Upper lobe of left lung (tissue), 6 donors: ENCODE measurements around the gene FXYD1. TPM values are rescaled to one million over a fixed set of nuclear protein-coding genes. Genes with fewer than 3 reads are reported as not detected.

Experiments
- ATAC-seq, 2 donors: fragments of 200-7000 bp; cut with Tn5 transposase; one replicate each; pipeline ENCODE4 v1.9.1; 2022; ENCODE audit warnings: mild to moderate bottlenecking in 2 of 2, moderate library complexity in 2 of 2; ENCODE audit not compliant: low FRiP score in 2 of 2
- DNase-seq, 2 donors: peaks; one replicate each; pipeline ENCODE4 v3.0.0-alpha.2; 2019 to 2020
- H3K27ac ChIP-seq, 4 donors: fragments of 200-600 bp; sonication (generic); one replicate each; pipeline ENCODE4 v1.5.1; 2016 to 2019
- H3K27me3 ChIP-seq, 4 donors: fragments of 200-600 bp; sonication (generic); one replicate each; pipeline ENCODE4 v1.5.1; 2017 to 2019
- H3K36me3 ChIP-seq, 4 donors: fragments of 200-600 bp; sonication (generic); one replicate each; pipeline ENCODE4 v1.5.1; 2016 to 2019
- H3K4me1 ChIP-seq, 4 donors: fragments of 200-600 bp; sonication (generic); one replicate each; pipeline ENCODE4 v1.5.1; 2018 to 2019
- H3K4me3 ChIP-seq, 4 donors: fragments of 200-600 bp; sonication (generic); one replicate each; pipeline ENCODE4 v1.5.1; 2017 to 2019; ENCODE audit warnings: mild to moderate bottlenecking in 2 of 4, moderate library complexity in 1 of 4
- H3K9me3 ChIP-seq, 4 donors: fragments of 200-600 bp; sonication (generic); one replicate each; pipeline ENCODE4 v1.5.1; 2018 to 2019
- CTCF ChIP-seq, 6 experiments: fragments of 450-650 bp in 4 of 6; fragments of 200-600 bp in 2 of 6; sonication (generic) in 2 of 6; IDR thresholded peaks; one replicate each; pipeline ENCODE4 v1.5.1; 2016 to 2019; ENCODE audit warnings: antibody characterized with exemption in 6 of 6
- EP300 ChIP-seq, 4 donors: sonication (generic); formaldehyde crosslinking; IDR thresholded peaks; one replicate each; pipeline ENCODE4 v1.5.1; 2017; ENCODE audit warnings: antibody characterized with exemption in 4 of 4, control low read depth in 2 of 4
- POLR2A ChIP-seq, 4 donors: fragments of 450-650 bp; IDR thresholded peaks; one replicate each; pipeline ENCODE4 v1.5.1; 2016 to 2017; ENCODE audit warnings: antibody characterized with exemption in 4 of 4, mild to moderate bottlenecking in 2 of 4
- POLR2AphosphoS5 ChIP-seq, 2 donors: sonication (generic); formaldehyde crosslinking; IDR thresholded peaks; one replicate each; pipeline ENCODE4 v1.5.1; 2017; ENCODE audit warnings: antibody characterized with exemption in 2 of 2
- WGBS, 2 donors: methylation state at CpG; one replicate each; pipeline ENCODE4 v1.1.5; 2017 to 2018; 5-methylcytosine and 5-hydroxymethylcytosine counted together
- total RNA-seq, 6 donors: library from RNA; depleted of rRNA in 4 of 6; stranded (reverse); fragments of >200 nt in 4 of 6; gene quantifications; one replicate each; pipeline versions ENCODE4 v1.1.0 to v1.2.1, GENCODE V29; 2016 to 2021
- donor health status: DM: no; HTN: no; CAD: no; lungs with moderate emphysema.
- donor health status: DM: no; HTN: yes; CAD: no; lungs with severe emphysema.

FXYD1 gene
- total RNA-seq, 6 donors from 2014 or later: 3.8 to 64.9 (median 25.2) TPM

GRCh38 chr19:35106898-35107541 is 31.6 kb upstream of the FXYD1 start:
- DNase-seq (no peak), ATAC-seq (no peak)
- no peaks in the 10 kb centered on the region for H3K36me3 ChIP-seq
- no peak overlapping the region for H3K27ac ChIP-seq
- no peaks in the 10 kb centered on the region for H3K9me3 ChIP-seq
- no peak overlapping the region for H3K4me3 ChIP-seq
- WGBS, 2 donors: 50 to 88% methylated on average over 1 to 2 of the region's 2 CpGs
- H3K4me1 ChIP-seq: peaks cover 0 to 7% (median 6%) of the 10 kb centered on the region in 4 donors
- TF ChIP-seq POLR2AphosphoS5 (IDR thresholded peaks at IDR 0.05): no peak
- TF ChIP-seq EP300 (IDR thresholded peaks at IDR 0.05): no peak
- no peak for TF ChIP-seq CTCF (IDR thresholded peaks at IDR 0.05)
- TF ChIP-seq POLR2A (IDR thresholded peaks at IDR 0.05): no peak
- no peaks in the 10 kb centered on the region for H3K27me3 ChIP-seq

GRCh38 chr19:35107545-35107944 is 31.1 kb upstream of the FXYD1 start:
- ATAC-seq: peak in 1 of 2 donors; percentile 33
- TF ChIP-seq POLR2A (IDR thresholded peaks at IDR 0.05) (no peak), POLR2AphosphoS5 (IDR thresholded peaks at IDR 0.05) (peak in 1 of 2 donors; percentile 13)
- no peaks in the 10 kb centered on the region for H3K36me3 ChIP-seq
- H3K4me3 ChIP-seq: no peak overlapping the region
- peak in 1 of 2 donors; percentile 59 for DNase-seq
- H3K27me3 ChIP-seq: no peaks in the 10 kb centered on the region
- 20 to 57% methylated on average over 1 to 5 of the region's 5 CpGs for WGBS, 2 donors
- H3K9me3 ChIP-seq: no peaks in the 10 kb centered on the region
- no peak overlapping the region for H3K27ac ChIP-seq
- H3K4me1 ChIP-seq: peaks cover 0 to 7% (median 6%) of the 10 kb centered on the region in 4 donors

GRCh38 chr19:35108730-35109129 is 29.9 kb upstream of the FXYD1 start:
- ATAC-seq: no peak
- no peak overlapping the region for H3K4me3 ChIP-seq

GRCh38 chr19:35109395-35110112 is 29.1 kb upstream of the FXYD1 start:
- Histone ChIP-seq H3K27me3 (no peaks in the 10 kb centered on the region), H3K9me3 (no peaks in the 10 kb centered on the region), H3K27ac (no peak overlapping the region), H3K4me1 (peaks cover 3 to 12% (median 11%) of the 10 kb centered on the region in 4 donors), H3K36me3 (no peaks in the 10 kb centered on the region), H3K4me3 (no peak overlapping the region)
- ATAC-seq (no peak), DNase-seq (peak in 1 of 2 donors; percentile 65)
- TF ChIP-seq POLR2A (IDR thresholded peaks at IDR 0.05) (no peak), EP300 (IDR thresholded peaks at IDR 0.05) (no peak), POLR2AphosphoS5 (IDR thresholded peaks at IDR 0.05) (no peak), CTCF (IDR thresholded peaks at IDR 0.05) (no peak)
- WGBS, 2 donors: 78 to 83% methylated on average over 17 to 22 of the region's 22 CpGs

More at GRCh38 chr19:35108730-35109129, 29.9 kb upstream of the FXYD1 start:
- Histone ChIP-seq H3K27me3 (no peaks in the 10 kb centered on the region), H3K4me1 (peaks cover 0 to 7% (median 6%) of the 10 kb centered on the region in 4 donors), H3K36me3 (no peaks in the 10 kb centered on the region), H3K9me3 (no peaks in the 10 kb centered on the region), H3K27ac (no peak overlapping the region)
- TF ChIP-seq EP300 (IDR thresholded peaks at IDR 0.05) (no peak), POLR2A (IDR thresholded peaks at IDR 0.05) (no peak), CTCF (IDR thresholded peaks at IDR 0.05) (no peak), POLR2AphosphoS5 (IDR thresholded peaks at IDR 0.05) (no peak)
- WGBS, 2 donors: 87 to 93% methylated on average over 11 of the region's 11 CpGs
- peak in 1 of 2 donors; percentile 60 for DNase-seq

GRCh38 chr19:35110974-35111373 is 27.6 kb upstream of the FXYD1 start:
- Histone ChIP-seq H3K27ac (no peak overlapping the region), H3K4me3 (no peak overlapping the region), H3K27me3 (no peaks in the 10 kb centered on the region), H3K4me1 (peaks cover 12 to 26% (median 19%) of the 10 kb centered on the region in 4 donors), H3K36me3 (no peaks in the 10 kb centered on the region), H3K9me3 (no peaks in the 10 kb centered on the region)
- TF ChIP-seq EP300 (IDR thresholded peaks at IDR 0.05) (no peak), CTCF (IDR thresholded peaks at IDR 0.05) (no peak), POLR2A (IDR thresholded peaks at IDR 0.05) (no peak), POLR2AphosphoS5 (IDR thresholded peaks at IDR 0.05) (no peak)
- ATAC-seq: no peak
- 62% methylated on average over 9 of the region's 9 CpGs for WGBS, 2 donors
- no peak for DNase-seq
